ENCODE data around the gene SRBD1.

- TF ChIP-seq POLR2A (IDR thresholded peaks at IDR 0.05) = no peak
- TF ChIP-seq CTCF (IDR thresholded peaks at IDR 0.05) = no peak
- TF ChIP-seq EP300 (IDR thresholded peaks at IDR 0.05) = no peak
Observed at GRCh38 chr2:45496869-45497268, 114.2 kb downstream of the SRBD1 start.
